Activated naive CD4-positive, alpha-beta T cell treated with anti-CD3 and anti-CD28 coated beads, Interleukin-2, amount 10 ng/mL, durations not matched to agents 7 days and 5 days (primary cell): ENCODE results near the gene FGF14.

Source experiments
- CTCF ChIA-PET: fragments of 350-600 bp; sonication (Branson Sonifier 250); formaldehyde crosslinking; loops from one replicate; lab custom pipeline; 2021; ENCODE audit warnings: antibody characterized with exemption; lab: Charles Lee
- DNase-seq: peaks from one replicate; pipeline ENCODE4 v3.0.0-alpha.2; 2020
- H3K27ac Mint-ChIP-seq: one replicate; pipeline ENCODE4 v1.8.0; 2021; ENCODE audit warnings: mild to moderate bottlenecking, moderate library complexity, mixed read lengths
- H3K27me3 Mint-ChIP-seq: one replicate; pipeline ENCODE4 v1.8.0; 2021; ENCODE audit warnings: mild to moderate bottlenecking, mixed read lengths
- H3K36me3 Mint-ChIP-seq: one replicate; pipeline ENCODE4 v1.8.0; 2021; ENCODE audit warnings: mixed read lengths
- H3K4me1 Mint-ChIP-seq: one replicate; pipeline ENCODE4 v1.8.0; 2021; ENCODE audit warnings: mixed read lengths
- H3K4me3 Mint-ChIP-seq: one replicate; pipeline ENCODE4 v1.8.0; 2021; ENCODE audit warnings: mild to moderate bottlenecking, moderate library complexity, mixed read lengths
- H3K9me3 Mint-ChIP-seq: one replicate; pipeline ENCODE4 v1.8.0; 2021; ENCODE audit warnings: mixed read lengths

FGF14 gene

DNA sequence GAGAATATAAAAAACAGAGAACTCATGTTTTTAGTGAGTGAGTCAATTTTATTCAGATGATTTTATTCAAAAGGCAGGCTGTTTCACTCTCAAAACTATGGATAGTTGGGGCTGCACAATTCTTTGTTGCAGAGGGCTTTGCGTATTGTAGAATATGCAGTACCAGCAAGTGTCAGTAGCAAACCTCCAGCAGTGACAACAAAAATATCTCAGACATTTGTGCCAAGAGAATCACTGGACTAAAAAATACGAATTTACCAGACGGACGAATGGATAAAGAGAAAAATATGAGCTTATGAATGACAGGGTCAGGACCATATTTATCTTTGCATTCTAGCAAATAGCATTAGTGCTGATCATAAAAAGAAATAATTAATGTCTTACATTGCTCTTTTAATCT lies 359.1 kb downstream of the FGF14 start:
- Mint-ChIP-seq H3K27me3 (no peaks in the 10 kb centered on the region), H3K4me1 (no peaks in the 10 kb centered on the region), H3K9me3 (no peaks in the 10 kb centered on the region), H3K4me3 (no peak overlapping the region), H3K27ac (no peak overlapping the region), H3K36me3 (no peaks in the 10 kb centered on the region)
- no peak for DNase-seq
- CTCF ChIA-PET = no interaction called here

DNA sequence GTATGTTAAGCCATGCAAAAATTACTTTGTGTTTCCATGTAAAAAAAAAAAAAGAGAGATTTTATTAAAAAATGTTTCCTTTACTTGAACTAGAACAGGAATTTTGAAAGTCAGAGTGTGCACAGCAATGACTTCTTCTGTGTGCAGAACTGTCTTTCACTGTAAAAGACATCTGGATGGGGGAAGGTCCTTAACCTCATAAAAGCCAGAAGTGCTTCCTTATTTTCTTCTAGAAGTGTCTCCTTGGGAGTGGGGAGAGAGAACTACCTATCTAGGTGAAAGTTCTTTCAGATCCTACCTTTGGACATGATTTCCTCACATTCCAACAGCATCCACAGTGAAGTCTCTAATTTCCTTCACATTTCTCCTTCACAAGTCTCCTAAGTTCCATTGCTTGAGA lies 360.3 kb downstream of the FGF14 start:
- CTCF ChIA-PET = no interaction called here
- H3K27ac Mint-ChIP-seq = no peak overlapping the region
- H3K27me3 Mint-ChIP-seq = no peaks in the 10 kb centered on the region
- H3K36me3 Mint-ChIP-seq = no peaks in the 10 kb centered on the region
- H3K4me1 Mint-ChIP-seq = no peaks in the 10 kb centered on the region
- no peak for DNase-seq
- no peaks in the 10 kb centered on the region for H3K9me3 Mint-ChIP-seq
- H3K4me3 Mint-ChIP-seq = no peak overlapping the region

- no peak overlapping the region for H3K4me3 Mint-ChIP-seq
- no peaks in the 10 kb centered on the region for H3K9me3 Mint-ChIP-seq
- H3K4me1 Mint-ChIP-seq = no peaks in the 10 kb centered on the region
- no peaks in the 10 kb centered on the region for H3K27me3 Mint-ChIP-seq
- no peak overlapping the region for H3K27ac Mint-ChIP-seq
- CTCF ChIA-PET = no interaction called here
- no peaks in the 10 kb centered on the region for H3K36me3 Mint-ChIP-seq
- DNase-seq = no peak
Observed at GRCh38 chr13:102040812-102041211, 361.0 kb downstream of the FGF14 start.

DNA sequence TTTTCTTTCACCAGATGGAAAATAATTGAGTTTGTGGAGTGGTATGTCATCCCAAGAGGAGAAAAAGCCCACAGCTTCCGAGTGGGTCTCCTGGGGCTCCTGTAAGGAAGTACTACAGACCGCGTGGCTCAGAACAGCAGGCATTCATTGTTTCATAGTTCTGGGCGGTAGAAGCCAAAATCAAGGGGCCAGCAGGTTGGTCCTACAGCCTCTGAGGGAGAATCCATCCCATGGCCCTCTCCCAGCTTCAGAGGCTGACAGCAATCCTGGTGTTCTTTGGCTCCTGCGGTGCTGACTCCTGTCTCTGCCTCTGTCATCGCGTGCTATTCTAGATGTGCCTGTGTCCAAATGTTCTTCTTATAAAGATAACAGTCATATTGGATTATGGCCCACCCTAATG lies 362.6 kb downstream of the FGF14 start:
- H3K4me3 Mint-ChIP-seq = no peak overlapping the region
- no peaks in the 10 kb centered on the region for H3K9me3 Mint-ChIP-seq
- DNase-seq = no peak
- no peaks in the 10 kb centered on the region for H3K36me3 Mint-ChIP-seq
- H3K4me1 Mint-ChIP-seq = no peaks in the 10 kb centered on the region
- CTCF ChIA-PET = no interaction called here
- H3K27ac Mint-ChIP-seq = no peak overlapping the region
- no peaks in the 10 kb centered on the region for H3K27me3 Mint-ChIP-seq

GRCh38 chr13:102038787-102039186 lies 363.1 kb downstream of the FGF14 start:
- Mint-ChIP-seq H3K4me3 (no peak overlapping the region), H3K4me1 (no peaks in the 10 kb centered on the region), H3K27me3 (no peaks in the 10 kb centered on the region), H3K36me3 (no peaks in the 10 kb centered on the region), H3K27ac (no peak overlapping the region), H3K9me3 (no peaks in the 10 kb centered on the region)
- CTCF ChIA-PET = no interaction called here
- DNase-seq = no peak

DNA sequence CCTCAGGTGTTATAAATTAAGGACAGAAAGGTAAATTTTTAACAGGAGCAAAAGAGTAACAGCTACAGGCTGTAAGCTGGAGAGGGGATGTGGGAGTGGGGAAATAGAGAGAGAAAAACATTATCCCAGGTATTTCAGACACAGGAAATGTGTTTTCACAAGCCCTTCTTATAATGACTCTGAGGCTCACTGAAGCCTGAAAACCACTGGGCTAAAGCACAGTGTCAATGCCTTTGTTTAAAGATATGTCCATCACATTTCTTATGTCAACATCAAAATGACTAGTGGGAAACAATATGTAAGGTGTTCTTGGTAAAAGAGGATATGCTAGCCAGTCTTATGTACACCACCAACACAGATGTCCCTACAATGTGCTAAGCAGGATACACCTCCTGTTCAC lies 365.9 kb downstream of the FGF14 start:
- Mint-ChIP-seq H3K27ac (no peak overlapping the region), H3K36me3 (no peaks in the 10 kb centered on the region), H3K9me3 (no peaks in the 10 kb centered on the region), H3K4me1 (no peaks in the 10 kb centered on the region), H3K4me3 (no peak overlapping the region), H3K27me3 (no peaks in the 10 kb centered on the region)
- CTCF ChIA-PET = interaction anchor here (0.6 kb wide), 1 partner anchor 228 kb away, joined by 3 read pairs; no protein-coding TSS in a partner anchor
- DNase-seq = no peak

DNA sequence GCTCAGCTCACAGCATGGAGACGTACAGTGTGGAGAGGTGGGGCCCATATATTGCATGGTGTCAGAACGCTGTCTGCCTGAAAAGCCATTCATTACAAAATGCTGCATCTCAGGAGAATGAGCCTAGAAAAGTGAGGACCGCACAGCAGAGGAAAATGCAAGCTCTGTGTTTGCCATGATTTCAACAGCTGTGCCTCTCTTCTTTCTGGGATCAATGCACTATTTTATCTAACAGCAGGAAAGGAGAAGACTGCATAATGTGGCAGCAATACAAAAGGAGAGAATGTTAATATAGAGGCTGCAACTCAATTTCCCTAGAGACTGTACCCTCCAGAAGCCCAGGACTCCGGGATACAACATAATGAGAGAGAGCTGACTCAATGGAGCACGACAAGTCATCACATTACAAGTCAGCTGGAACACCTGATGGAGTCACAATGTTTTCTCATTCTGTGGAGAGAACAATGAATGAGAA lies 368.0 kb downstream of the FGF14 start:
- CTCF ChIA-PET = no interaction called here

GRCh38 chr13:102033386-102033785 lies 368.5 kb downstream of the FGF14 start:
- Mint-ChIP-seq H3K4me1 (no peaks in the 10 kb centered on the region), H3K9me3 (no peaks in the 10 kb centered on the region), H3K27ac (no peak overlapping the region), H3K27me3 (no peaks in the 10 kb centered on the region), H3K36me3 (no peaks in the 10 kb centered on the region), H3K4me3 (no peak overlapping the region)
- DNase-seq = no peak
- CTCF ChIA-PET = no interaction called here

More for the DNA sequence above, 368.0 kb downstream of the FGF14 start:
- no peak overlapping the region for H3K27ac Mint-ChIP-seq
- H3K4me1 Mint-ChIP-seq = no peaks in the 10 kb centered on the region
- H3K36me3 Mint-ChIP-seq = no peaks in the 10 kb centered on the region
- H3K9me3 Mint-ChIP-seq = no peaks in the 10 kb centered on the region
- H3K27me3 Mint-ChIP-seq = no peaks in the 10 kb centered on the region
- DNase-seq = no peak
- no peak overlapping the region for H3K4me3 Mint-ChIP-seq

DNA sequence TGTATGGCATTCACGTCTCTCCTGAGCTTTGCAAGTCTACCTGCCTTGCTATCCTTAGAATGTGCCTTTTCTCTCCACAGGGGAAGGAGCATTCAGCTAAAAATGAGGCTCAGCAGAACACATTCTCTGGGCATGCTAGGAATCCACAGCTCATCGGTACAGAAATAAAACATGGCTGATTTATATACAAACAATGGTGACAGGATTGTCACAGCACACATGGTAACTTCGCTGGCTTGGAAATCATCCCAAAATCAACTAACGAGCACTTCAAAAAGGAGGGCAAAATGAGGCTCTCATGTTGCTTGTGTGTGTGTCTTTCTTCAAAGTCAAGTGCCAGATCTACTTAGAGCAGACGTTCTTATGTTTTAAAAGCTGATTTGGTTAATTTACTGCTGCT lies 373.0 kb downstream of the FGF14 start:
- Mint-ChIP-seq H3K27me3 (no peaks in the 10 kb centered on the region), H3K4me1 (no peaks in the 10 kb centered on the region), H3K27ac (no peak overlapping the region), H3K9me3 (no peaks in the 10 kb centered on the region), H3K36me3 (no peaks in the 10 kb centered on the region), H3K4me3 (no peak overlapping the region)
- no peak for DNase-seq
- CTCF ChIA-PET = no interaction called here

GRCh38 chr13:102028206-102028605 lies 373.6 kb downstream of the FGF14 start:
- H3K27ac Mint-ChIP-seq = no peak overlapping the region

DNA sequence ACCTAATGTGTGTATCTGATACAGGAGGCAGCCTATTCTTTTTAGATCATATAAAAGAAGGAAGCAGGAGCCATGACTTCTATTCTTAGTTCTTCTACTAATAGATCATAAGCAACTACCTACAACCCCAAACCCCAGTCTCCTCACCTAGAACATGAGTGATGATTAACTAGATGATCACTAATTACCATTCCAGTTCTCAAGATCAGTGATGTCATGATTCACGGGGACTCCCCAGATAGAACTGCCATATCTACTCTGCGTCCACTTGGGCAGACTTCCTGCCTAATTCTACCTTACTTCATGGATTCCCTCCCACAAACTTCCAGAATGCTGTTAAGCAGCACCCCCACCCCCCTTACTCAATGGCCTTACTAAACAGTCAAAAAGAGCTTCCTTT lies 380.1 kb downstream of the FGF14 start:
- no peaks in the 10 kb centered on the region for H3K36me3 Mint-ChIP-seq
- H3K4me3 Mint-ChIP-seq = no peak overlapping the region
- CTCF ChIA-PET = no interaction called here
- no peaks in the 10 kb centered on the region for H3K4me1 Mint-ChIP-seq
- no peaks in the 10 kb centered on the region for H3K27me3 Mint-ChIP-seq
- no peak overlapping the region for H3K27ac Mint-ChIP-seq
- no peak for DNase-seq
- peaks cover 10% of the 10 kb centered on the region for H3K9me3 Mint-ChIP-seq

More at GRCh38 chr13:102028206-102028605, 373.6 kb downstream of the FGF14 start:
- DNase-seq = no peak
- Mint-ChIP-seq H3K27me3 (no peaks in the 10 kb centered on the region), H3K36me3 (no peaks in the 10 kb centered on the region), H3K4me1 (no peaks in the 10 kb centered on the region), H3K9me3 (no peaks in the 10 kb centered on the region), H3K4me3 (no peak overlapping the region)
- CTCF ChIA-PET = no interaction called here

DNA sequence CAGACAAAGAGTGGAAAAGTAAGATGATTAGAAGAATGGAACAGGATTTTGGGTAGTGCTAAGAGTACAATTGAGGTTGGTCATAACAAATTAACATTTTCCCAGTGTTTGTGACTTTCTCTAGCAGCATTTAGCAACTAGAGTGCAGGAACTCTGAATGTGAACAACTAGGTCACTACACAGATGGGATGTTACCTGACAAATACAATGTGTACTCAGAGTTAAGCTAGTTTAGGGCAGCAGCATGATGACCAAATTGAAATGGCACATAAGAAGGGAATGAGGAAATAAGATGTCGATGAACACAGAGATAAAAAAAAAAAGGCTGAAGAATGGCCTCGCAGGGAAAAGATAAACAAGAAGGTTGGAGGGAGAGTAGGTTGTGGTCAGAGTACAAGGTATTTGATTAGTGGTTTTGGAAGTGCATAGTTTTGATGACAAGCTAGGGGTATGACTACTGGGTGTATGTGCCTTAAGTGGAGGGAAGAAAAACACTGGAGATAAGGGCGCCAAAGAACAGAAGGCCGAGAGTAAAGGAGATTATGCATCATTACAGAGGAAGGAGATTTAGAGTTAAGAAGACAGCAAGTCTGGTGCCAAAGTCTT lies 381.1 kb downstream of the FGF14 start:
- peaks cover 10% of the 10 kb centered on the region for H3K9me3 Mint-ChIP-seq
- no peak for DNase-seq
- H3K4me3 Mint-ChIP-seq = no peak overlapping the region
- CTCF ChIA-PET = no interaction called here
- no peaks in the 10 kb centered on the region for H3K27me3 Mint-ChIP-seq
- no peaks in the 10 kb centered on the region for H3K4me1 Mint-ChIP-seq
- H3K27ac Mint-ChIP-seq = no peak overlapping the region
- H3K36me3 Mint-ChIP-seq = no peaks in the 10 kb centered on the region

DNA sequence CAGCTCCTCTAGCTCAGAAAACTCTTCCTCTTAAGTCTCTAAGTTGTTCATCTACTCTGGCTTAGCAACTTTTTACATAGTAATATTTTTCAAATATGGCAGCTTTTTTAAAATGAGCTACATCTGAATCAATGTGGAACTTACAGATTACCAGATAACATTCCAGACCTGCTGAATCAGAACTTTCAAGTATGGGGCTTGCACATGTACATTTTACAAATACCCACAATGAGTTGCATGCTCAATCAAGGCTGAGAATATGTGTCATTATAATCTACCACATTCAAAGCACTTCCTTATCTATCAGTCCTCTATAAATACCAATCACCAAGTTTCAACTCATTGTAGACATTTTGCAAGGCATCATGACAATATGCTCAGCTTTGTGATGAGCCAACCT lies 383.1 kb downstream of the FGF14 start:
- Mint-ChIP-seq H3K4me3 (no peak overlapping the region), H3K27ac (no peak overlapping the region), H3K9me3 (peaks cover 10% of the 10 kb centered on the region), H3K4me1 (no peaks in the 10 kb centered on the region), H3K36me3 (no peaks in the 10 kb centered on the region), H3K27me3 (no peaks in the 10 kb centered on the region)
- CTCF ChIA-PET = no interaction called here
- no peak for DNase-seq

DNA sequence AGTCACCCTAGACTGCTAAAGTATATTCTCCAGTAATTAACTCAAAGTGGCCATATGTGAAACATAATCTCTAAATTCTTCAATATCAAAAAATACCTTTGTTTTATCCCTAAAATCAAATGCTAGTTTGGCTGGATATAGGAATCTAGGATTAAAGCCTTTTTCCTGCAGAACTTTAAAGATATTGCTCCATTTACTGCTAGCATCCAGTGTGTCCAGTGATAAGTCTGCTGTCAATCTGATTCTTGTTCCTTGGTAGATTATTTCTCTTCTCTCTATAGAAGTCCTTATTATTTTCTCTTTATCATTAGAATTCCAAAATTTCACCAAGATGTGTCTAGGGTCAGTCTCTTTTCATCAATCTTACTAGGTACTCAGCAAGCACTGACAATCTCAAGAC lies 384.6 kb downstream of the FGF14 start:
- CTCF ChIA-PET = no interaction called here
- peaks cover 10% of the 10 kb centered on the region for H3K9me3 Mint-ChIP-seq
- no peaks in the 10 kb centered on the region for H3K4me1 Mint-ChIP-seq
- no peaks in the 10 kb centered on the region for H3K36me3 Mint-ChIP-seq
- H3K4me3 Mint-ChIP-seq = no peak overlapping the region
- H3K27ac Mint-ChIP-seq = no peak overlapping the region
- no peak for DNase-seq
- no peaks in the 10 kb centered on the region for H3K27me3 Mint-ChIP-seq

- Mint-ChIP-seq H3K36me3 (no peaks in the 10 kb centered on the region), H3K4me1 (no peaks in the 10 kb centered on the region), H3K27me3 (no peaks in the 10 kb centered on the region), H3K4me3 (no peak overlapping the region), H3K9me3 (peaks cover under 1% of the 10 kb centered on the region), H3K27ac (no peak overlapping the region)
- CTCF ChIA-PET = no interaction called here
- no peak for DNase-seq
Observed at GRCh38 chr13:102012299-102013293, 389.3 kb downstream of the FGF14 start.
